Effector CD4-positive, alpha-beta T cell (primary cell): ENCODE measurements around the gene SOCS7.
A peak's percentile ranks its signal among the peaks of the same experiment; 100 is the strongest.

Experiments
- DNase-seq: peaks from one replicate; pipeline ENCODE4 v3.0.0-alpha.2; 2020

Gene SOCS7

DNA sequence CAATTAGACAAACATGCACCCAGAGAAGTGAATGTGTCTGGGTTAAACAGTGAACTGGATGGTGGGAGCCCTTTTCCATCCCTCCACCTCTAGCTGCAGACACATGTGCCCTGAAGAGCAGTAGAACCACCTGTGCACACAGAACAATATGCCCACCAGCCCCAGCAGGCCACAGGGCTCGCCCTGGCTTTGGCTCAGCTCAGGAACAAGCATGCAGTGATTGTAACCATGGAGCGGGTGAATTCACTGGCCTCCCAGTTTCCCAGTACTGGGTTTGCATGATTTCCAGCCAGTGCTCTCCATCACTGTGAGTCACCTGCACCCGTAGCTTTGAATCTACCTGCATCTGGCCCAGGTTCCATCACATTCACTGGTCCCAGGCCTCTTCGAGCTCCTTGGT lies 13.1 kb upstream of the SOCS7 start:
- DNase-seq = no peak

DNA sequence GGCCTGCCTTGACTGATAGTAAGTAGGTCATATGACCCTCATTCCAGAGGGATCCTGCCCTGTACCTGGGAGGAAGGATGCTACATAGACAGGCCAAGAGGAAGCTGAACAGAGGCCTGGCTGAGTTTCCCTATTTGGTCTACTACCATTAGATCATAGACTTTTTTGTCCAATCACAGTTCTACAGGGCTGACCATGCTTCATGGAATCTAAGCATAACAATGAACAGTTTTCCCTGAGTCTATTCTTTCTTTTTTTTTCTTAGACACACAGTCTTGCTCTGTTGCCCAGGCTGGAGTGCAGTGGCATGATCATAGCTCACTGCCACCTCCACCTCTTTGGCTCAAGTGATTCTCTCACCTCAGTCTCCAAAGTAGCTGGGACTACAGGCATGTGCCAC lies 11.8 kb upstream of the SOCS7 start:
- DNase-seq = no peak

GRCh38 chr17:38341035-38341721 lies 10.5 kb upstream of the SOCS7 start:
- no peak for DNase-seq

DNA sequence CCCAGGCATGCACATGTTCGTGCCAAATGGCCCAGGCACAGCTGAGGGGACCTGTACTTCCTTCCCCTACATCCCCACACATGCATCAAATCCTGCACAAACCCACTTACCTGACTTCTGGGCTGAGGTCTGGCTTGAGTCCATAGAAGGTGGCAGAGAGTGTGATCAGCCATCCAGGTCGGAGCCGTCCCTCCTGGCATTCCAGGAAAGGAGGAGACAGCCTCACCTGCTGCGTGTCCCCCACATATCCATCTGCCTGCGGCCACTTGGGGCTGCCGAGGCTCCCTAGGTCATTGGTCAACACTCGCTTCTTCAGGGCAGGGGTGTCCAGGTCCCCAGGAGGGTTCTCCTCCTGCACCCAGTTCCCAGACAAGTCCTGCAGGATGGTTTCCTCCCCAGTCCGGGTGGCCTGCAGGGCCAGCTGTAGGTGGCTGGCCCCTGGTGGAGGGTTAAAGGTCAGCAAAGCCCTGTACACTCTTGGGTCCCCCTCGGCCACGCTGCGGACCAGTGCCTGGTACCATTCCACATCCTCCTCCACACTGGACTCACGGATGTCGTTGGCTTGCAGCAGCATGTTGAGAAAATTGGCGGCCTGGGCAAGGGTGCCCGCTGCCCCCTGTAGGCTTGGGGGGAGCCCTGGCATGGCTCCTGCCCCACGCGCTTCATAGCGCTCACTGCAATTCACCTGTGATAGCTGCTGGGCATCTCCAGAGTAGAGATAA lies 8.6 kb upstream of the SOCS7 start:
- no peak for DNase-seq

GRCh38 chr17:38343608-38344419 lies 7.8 kb upstream of the SOCS7 start, which contains the start of gene GPR179:
Gene GPR179, minus strand, starts transcription at chr17:38343956. Its CDS starts 167 bp downstream, at chr17:38343789.
- DNase-seq = no peak

DNA sequence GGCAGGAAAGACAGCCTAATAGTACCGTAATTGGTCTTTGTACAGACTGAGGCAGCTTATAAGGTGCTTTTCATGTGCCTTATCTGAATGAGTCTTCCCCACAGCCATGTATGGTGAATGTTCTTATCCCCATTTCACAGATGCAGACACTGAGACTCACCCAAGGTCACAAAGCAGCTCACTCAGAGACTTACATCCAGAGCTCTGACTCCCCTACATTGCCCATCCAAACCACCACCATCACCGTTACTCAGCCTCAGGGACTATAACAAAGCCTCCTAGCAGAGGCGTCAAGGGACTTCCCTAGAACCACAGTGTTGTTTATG lies 7.3 kb upstream of the SOCS7 start:
- DNase-seq = no peak

DNA sequence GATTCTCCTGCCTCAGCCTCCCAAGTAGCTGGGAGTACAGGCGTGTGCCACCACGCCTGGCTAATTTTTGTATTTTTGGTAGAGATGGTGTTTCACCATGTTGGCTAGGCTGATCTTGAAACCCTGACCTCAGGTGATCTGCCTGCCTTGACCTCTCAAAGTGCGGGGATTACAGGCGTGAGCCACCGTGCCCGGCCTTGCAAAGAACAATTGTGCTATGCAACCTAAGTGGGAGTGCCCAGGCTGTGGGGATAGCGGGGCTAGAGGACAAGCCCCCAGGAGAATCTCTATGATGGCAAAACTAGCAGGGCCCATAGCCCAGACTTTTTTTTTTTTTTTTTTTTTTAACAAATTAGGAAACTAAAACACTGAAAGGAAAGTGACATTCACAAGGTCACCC lies 5.9 kb upstream of the SOCS7 start:
- DNase-seq = no peak

- peak; percentile 78 for DNase-seq
Measured at GRCh38 chr17:38349097-38349730, 2.4 kb upstream of the SOCS7 start.

- DNase-seq = no peak
Measured at GRCh38 chr17:38350035-38350434, 1.6 kb upstream of the SOCS7 start.

GRCh38 chr17:38352245-38353085 lies 821 bp downstream of the SOCS7 start:
- peak; percentile 7 for DNase-seq

- DNase-seq = no peak
Measured at GRCh38 chr17:38353086-38353604, 1.5 kb downstream of the SOCS7 start.

DNA sequence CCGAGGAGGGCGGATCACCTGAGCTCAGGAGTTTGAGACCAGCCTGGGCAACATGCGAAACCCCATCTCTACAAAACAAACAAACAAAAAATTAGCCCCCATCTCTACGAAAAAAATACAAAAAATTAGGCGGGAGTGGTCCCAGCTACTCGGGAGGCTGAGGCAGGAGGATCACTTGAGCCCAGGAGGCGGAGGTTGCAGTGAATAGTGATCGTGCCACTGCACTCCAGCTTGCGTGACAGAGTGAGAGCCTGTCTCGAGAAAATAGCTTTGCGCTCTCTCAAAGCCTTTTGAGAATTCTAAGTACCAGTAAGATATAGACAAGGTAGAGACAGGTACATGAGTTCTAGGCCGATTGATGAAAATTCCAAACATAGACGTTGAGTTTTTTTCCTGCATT lies 2.0 kb downstream of the SOCS7 start:
- DNase-seq = no peak

DNA sequence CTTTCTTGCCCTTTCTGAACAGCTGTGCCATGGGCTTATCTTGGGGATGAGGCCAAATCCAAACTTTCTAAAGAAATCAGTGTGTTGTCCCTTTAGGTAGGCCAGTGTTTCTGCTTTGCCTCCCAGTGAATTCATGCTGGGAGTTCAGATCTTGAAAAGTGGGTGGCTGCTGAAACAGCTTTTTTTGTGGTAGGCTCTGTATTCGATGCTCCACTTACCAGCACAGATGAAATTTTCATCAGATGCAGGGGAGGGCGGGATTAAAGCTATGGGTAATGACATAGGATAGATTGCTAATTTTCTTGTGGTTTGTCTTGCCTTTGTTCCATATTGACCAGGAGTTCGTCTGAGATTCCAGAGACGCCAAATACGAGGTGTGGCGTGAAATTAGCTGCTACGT lies 2.8 kb downstream of the SOCS7 start:
- DNase-seq = no peak

- DNase-seq = no peak
Measured at GRCh38 chr17:38355251-38355650, 3.6 kb downstream of the SOCS7 start.

DNA sequence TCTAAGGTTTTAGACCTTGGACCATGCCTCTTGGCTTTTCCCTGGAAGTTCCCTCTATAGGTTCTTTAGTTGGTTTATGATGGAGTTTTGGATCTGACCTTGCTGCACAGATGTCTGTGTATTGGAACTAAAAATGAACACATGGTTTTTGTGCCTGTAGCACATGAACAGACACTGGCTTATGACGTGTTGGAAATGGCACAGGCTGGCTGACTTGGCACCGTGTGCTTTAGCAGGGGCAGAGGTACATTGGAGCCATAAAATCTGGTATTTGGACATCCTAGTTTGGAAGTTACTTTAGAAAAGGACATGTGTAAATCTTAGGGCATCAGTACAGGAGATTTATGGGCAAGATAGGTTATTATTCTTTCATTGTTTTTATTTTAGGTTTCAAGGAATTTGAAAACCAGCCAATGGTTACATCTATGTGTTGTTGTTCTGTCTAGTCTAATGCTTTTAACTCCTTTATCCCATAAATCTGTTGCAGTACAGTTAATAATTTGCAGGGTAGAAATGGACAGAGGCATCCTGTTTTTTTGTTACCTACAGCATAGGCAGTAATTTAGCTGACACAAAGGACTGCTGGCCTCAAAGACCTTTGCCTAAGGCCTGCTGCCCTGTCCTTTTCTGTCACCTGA lies 6.0 kb downstream of the SOCS7 start:
- DNase-seq = no peak

DNA sequence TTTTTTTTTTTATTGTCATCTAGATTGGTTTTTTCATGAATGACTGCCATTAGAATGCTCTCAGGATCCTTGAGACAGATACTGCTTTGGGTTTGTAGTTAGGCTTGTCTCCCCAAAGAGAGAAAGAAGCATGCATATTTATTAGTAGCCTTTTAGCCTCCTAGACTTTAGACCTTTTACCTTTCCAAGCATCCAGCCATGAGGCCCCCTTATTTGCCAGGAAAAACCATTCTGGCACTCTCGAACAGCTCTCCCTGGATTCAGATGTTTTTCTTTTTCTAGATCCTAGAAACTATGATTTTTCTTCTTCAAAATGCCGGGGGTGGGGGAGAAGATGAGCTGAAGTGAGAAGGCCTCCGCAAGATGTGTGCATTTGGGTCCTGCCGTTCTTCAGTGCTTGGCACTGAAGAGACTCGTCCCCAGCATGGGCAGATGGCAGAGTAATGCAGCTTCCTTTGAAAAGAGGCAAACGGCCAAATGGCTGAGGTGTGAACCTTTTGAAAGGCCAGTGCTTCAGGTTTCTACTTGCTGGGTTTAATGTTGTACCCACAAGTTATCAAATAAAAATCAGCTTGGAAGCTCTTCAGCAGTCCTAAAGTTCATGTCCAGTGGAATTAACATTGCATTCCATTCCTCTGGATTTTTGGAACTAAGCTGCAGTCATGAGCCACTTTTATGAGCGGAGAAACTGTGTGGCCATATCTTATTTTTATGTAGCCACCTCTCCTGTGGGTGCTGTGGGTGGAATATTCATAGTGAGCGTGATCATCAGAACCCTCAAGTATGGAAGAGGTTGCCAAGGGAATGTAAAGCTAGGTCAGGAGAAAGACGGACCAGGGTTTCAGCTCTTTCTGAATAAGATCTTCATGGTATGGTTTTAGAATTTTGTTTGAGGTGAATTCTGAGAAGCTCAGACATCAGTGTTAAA lies 7.2 kb downstream of the SOCS7 start:
- no peak for DNase-seq

DNA sequence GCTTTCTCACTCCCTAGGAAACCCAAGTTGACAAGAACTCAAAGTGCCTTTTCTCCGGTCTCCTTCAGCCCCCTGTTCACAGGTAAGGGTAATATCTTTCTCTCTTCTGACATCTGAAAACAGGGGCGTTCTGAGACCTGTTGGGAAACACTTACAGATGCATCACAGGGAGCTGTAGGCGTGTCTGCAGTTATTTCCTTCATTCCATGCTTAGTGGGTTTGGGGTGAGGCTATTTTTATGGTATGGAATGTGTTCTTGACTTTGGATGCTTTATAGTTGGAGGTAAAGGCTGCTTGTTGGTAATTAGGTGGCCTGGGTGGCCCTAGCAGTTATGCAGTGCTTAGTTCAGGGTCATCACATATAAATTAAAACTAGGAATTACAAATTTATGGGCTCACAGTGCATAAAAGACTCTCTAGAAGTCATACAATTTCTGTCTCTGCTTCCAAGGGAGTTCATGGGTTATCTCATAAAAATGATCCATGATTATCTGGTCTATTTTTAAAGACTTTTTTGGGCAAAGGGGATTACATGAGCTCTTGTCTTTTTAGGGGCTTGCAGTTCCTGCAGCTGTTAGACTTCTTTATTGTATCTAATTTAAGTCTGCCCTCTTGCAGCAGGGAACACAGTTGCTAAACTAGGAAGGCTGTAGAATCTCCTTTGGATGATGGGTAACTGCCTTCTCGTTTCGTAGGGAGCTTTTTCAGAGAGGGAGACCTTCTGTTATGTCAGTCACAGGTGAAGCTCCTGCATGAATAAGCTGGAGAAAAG lies 10.2 kb downstream of the SOCS7 start:
- no peak for DNase-seq

DNA sequence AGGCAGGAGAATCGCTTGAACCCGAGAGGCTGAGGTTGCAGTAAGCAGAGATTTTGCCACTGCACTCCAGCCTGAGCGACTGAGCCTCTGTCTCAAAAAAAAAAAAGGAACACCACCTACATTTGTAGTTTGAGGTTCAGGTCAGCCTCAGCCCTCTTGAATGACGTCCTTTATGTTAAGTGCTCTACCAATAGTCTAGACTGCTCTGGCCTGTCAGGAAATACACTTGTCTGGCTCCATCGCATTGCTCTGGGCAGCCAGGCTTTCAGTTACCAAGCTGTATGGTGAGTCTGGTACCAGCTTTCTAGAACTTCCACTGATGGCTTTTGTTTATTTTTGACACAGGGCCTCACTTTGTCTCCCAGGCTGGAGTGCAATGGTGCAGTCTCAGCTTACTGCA lies 11.4 kb downstream of the SOCS7 start:
- DNase-seq = no peak

DNA sequence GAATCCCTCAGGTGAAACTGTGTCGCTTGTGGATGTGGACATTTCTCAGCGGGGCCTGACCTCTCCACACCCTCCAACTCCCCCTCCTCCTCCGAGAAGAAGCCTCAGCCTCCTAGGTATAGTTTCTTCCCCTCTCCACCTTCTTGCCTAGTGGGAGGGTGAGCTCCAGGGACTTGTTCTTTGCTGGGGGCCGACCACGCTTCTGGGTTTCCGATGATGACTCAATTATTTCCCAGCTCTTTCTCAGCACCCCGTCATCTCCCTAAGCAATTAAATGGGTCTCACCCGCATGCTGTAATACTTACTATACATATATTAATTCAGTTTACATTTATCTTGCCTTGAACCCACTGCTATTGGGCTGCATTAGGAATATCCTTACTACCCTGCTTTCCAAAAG lies 13.1 kb downstream of the SOCS7 start:
- DNase-seq = no peak
